ENCODE data around the gene PPIA. TPM values are rescaled to one million over a fixed set of nuclear protein-coding genes. Genes with fewer than 3 reads are reported as not detected.

PPIA gene
- polyA plus RNA-seq, 1 donor from 2014 or later, result 2,769 TPM

DNA sequence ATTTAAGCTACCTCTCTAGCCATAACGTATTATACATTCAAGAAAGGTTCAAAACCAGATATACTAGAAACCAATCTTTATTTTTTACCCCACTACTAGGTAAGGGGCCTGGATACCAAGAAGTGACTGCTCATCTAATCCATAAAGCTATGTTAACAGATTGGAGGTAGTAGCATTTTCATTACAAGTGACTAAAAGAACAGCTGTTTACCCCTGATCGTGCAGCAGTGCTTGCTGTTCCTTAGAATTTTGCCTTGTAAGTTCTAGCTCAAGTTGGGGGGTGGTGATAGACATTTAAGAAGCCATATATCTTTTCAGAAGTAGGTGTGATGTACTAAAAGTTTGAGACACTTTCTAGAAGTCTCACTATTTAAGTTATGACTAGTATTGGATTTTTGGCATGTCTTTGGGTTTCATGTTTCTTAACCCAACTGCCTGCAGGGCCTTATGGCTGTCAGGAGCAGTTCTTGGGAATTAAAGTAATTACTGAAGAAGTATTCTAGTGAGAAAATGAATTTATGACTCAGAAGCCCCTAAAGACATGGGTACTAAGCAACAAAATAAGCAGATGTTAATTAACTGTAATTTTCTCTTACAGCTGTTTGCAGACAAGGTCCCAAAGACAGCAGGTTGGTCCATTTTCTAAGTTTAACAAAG is 2.3 kb downstream of the PPIA start:
- Histone ChIP-seq H3K9ac (ENCODE audit: low read length) (no peak overlapping the region), H3K27me3 (ENCODE audit: insufficient read depth, low read depth, low read length) (no peaks in the 10 kb centered on the region), H2AFZ (ENCODE audit: low read depth, low read length) (no peak overlapping the region), H3K4me2 (ENCODE audit: low read length) (peak overlapping the region; percentile 94), H3K9me2 (ENCODE audit: insufficient read depth, low read length) (no peaks in the 10 kb centered on the region), H3K27ac (ENCODE audit: low read length) (no peak overlapping the region), H3K9me3 (ENCODE audit: low read length) (no peaks in the 10 kb centered on the region), H3K79me2 (replicated peaks; ENCODE audit: insufficient read depth, low read length) (peaks cover 31% of the 10 kb centered on the region), H3F3A (ENCODE audit: insufficient read depth, low read length, poor library complexity, severe bottlenecking) (no peaks in the 10 kb centered on the region), H3K4me3 (ENCODE audit: low read length) (peak overlapping the region; percentile 83), H4K20me1 (ENCODE audit: insufficient read depth) (peaks cover 11% of the 10 kb centered on the region), H3K36me3 (ENCODE audit: insufficient read depth, low read length) (peaks cover 8% of the 10 kb centered on the region)
- TF ChIP-seq MXI1 (conservative IDR thresholded peaks at IDR 0.05; ENCODE audit: poor library complexity, severe bottlenecking), result no peak
- no peak for TF ChIP-seq EP300 (conservative IDR thresholded peaks at IDR 0.05; ENCODE audit: poor library complexity, severe bottlenecking)
- no peak for TF ChIP-seq EZH2 (IDR thresholded peaks at IDR 0.05; ENCODE audit: borderline replicate concordance, insufficient read depth, low read length, poor library complexity, severe bottlenecking)
- TF ChIP-seq SMC3 (conservative IDR thresholded peaks at IDR 0.05; ENCODE audit: poor library complexity), result no peak
- TF ChIP-seq, protein P1, sequence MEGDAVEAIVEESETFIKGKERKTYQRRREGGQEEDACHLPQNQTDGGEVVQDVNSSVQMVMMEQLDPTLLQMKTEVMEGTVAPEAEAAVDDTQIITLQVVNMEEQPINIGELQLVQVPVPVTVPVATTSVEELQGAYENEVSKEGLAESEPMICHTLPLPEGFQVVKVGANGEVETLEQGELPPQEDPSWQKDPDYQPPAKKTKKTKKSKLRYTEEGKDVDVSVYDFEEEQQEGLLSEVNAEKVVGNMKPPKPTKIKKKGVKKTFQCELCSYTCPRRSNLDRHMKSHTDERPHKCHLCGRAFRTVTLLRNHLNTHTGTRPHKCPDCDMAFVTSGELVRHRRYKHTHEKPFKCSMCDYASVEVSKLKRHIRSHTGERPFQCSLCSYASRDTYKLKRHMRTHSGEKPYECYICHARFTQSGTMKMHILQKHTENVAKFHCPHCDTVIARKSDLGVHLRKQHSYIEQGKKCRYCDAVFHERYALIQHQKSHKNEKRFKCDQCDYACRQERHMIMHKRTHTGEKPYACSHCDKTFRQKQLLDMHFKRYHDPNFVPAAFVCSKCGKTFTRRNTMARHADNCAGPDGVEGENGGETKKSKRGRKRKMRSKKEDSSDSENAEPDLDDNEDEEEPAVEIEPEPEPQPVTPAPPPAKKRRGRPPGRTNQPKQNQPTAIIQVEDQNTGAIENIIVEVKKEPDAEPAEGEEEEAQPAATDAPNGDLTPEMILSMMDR (IDR thresholded peaks at IDR 0.05; ENCODE audit: poor library complexity, severe bottlenecking), result no peak
- TF ChIP-seq RAD21 (conservative IDR thresholded peaks at IDR 0.05), result no peak
- no peak for TF ChIP-seq POLR2AphosphoS5 (IDR thresholded peaks at IDR 0.05)

DNA sequence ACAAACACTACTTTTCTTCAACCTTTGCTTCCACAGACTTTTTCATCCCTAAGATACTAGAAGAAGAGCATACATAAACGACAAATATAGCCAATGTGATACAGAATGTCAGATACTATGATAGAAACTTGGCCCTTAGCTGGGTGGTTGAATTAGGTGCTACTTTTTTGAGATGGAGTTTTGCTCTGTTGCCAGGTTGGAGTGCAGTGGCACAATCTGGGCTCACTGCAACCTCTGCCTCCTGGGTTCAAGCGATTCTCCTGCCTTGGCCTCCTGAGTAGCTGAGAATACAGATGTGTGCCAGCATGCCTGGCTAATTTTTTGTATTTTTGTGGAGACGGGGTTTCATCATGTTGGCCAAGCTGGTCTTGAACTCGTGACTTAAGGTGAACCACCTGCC is 3.5 kb downstream of the PPIA start:
- Histone ChIP-seq H3K4me3 (ENCODE audit: low read length) (peak overlapping the region; percentile 83), H3K4me2 (ENCODE audit: low read length) (no peak overlapping the region), H4K20me1 (ENCODE audit: insufficient read depth) (peaks cover 11% of the 10 kb centered on the region), H3K36me3 (ENCODE audit: insufficient read depth, low read length) (peaks cover 8% of the 10 kb centered on the region), H3K9me3 (ENCODE audit: low read length) (no peaks in the 10 kb centered on the region), H3K27ac (ENCODE audit: low read length) (no peak overlapping the region), H2AFZ (ENCODE audit: low read depth, low read length) (no peak overlapping the region), H3K27me3 (ENCODE audit: insufficient read depth, low read depth, low read length) (no peaks in the 10 kb centered on the region), H3F3A (ENCODE audit: insufficient read depth, low read length, poor library complexity, severe bottlenecking) (no peaks in the 10 kb centered on the region), H3K9ac (ENCODE audit: low read length) (no peak overlapping the region), H3K79me2 (replicated peaks; ENCODE audit: insufficient read depth, low read length) (peaks cover 31% of the 10 kb centered on the region), H3K9me2 (ENCODE audit: insufficient read depth, low read length) (no peaks in the 10 kb centered on the region)
- TF ChIP-seq EZH2 (IDR thresholded peaks at IDR 0.05; ENCODE audit: borderline replicate concordance, insufficient read depth, low read length, poor library complexity, severe bottlenecking), result no peak
- TF ChIP-seq, protein P1 (IDR thresholded peaks at IDR 0.05; ENCODE audit: poor library complexity, severe bottlenecking), result no peak
- TF ChIP-seq MXI1 (conservative IDR thresholded peaks at IDR 0.05; ENCODE audit: poor library complexity, severe bottlenecking), result no peak
- no peak for TF ChIP-seq TAF1 (IDR thresholded peaks at IDR 0.05; ENCODE audit: low read depth)
- no peak for TF ChIP-seq POLR2AphosphoS5 (IDR thresholded peaks at IDR 0.05)
- TF ChIP-seq, protein P2, sequence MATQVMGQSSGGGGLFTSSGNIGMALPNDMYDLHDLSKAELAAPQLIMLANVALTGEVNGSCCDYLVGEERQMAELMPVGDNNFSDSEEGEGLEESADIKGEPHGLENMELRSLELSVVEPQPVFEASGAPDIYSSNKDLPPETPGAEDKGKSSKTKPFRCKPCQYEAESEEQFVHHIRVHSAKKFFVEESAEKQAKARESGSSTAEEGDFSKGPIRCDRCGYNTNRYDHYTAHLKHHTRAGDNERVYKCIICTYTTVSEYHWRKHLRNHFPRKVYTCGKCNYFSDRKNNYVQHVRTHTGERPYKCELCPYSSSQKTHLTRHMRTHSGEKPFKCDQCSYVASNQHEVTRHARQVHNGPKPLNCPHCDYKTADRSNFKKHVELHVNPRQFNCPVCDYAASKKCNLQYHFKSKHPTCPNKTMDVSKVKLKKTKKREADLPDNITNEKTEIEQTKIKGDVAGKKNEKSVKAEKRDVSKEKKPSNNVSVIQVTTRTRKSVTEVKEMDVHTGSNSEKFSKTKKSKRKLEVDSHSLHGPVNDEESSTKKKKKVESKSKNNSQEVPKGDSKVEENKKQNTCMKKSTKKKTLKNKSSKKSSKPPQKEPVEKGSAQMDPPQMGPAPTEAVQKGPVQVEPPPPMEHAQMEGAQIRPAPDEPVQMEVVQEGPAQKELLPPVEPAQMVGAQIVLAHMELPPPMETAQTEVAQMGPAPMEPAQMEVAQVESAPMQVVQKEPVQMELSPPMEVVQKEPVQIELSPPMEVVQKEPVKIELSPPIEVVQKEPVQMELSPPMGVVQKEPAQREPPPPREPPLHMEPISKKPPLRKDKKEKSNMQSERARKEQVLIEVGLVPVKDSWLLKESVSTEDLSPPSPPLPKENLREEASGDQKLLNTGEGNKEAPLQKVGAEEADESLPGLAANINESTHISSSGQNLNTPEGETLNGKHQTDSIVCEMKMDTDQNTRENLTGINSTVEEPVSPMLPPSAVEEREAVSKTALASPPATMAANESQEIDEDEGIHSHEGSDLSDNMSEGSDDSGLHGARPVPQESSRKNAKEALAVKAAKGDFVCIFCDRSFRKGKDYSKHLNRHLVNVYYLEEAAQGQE (IDR thresholded peaks at IDR 0.05; ENCODE audit: borderline replicate concordance), result no peak

Data from neural cell (in vitro differentiated cells).